NCI-H146 treated with DMSO at 0.1 percent for 48 hours (cell line): ENCODE data around the gene FOXP3.
"Not testable (repeated sequence)": the region's sequence is repeated elsewhere in the genome, so short reads cannot be mapped to it uniquely, and the experiment has no call there.

Experiments
- DNase-seq: peaks from one replicate; lab custom pipeline; 2025; ENCODE audit not compliant: unreplicated experiment; lab: John Stamatoyannopoulos, UW

The FOXP3 gene

GRCh38 chrX:49264460-49264859 is at the start of gene FOXP3:
TSS of gene FOXP3 (minus strand) at chrX:49264710. CDS start at chrX:49258505, 6,205 bp downstream.
- DNase-seq = no peak

DNA sequence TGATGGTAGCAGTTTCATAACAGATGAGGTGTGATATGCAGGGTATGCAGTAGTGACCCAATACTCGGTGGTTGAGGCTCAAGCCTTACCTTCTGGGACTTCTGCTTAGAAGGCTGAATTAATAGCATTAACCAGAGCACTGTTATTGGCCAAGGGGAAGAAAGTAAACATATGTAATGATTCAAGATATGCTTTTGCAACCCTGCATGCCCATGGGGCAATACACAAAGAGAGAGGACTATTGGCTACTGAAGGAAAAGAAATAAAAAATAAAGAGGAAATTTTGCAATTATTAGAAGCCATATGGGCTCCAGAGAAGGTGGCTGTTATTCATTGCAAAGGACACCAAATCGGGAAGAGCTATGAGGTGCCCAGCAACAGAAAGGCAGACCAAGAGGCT is 47.7 kb upstream of the FOXP3 start:
- DNase-seq = no peak

- no peak for DNase-seq
Observed at GRCh38 chrX:49310371-49310770, 45.9 kb upstream of the FOXP3 start.

DNA sequence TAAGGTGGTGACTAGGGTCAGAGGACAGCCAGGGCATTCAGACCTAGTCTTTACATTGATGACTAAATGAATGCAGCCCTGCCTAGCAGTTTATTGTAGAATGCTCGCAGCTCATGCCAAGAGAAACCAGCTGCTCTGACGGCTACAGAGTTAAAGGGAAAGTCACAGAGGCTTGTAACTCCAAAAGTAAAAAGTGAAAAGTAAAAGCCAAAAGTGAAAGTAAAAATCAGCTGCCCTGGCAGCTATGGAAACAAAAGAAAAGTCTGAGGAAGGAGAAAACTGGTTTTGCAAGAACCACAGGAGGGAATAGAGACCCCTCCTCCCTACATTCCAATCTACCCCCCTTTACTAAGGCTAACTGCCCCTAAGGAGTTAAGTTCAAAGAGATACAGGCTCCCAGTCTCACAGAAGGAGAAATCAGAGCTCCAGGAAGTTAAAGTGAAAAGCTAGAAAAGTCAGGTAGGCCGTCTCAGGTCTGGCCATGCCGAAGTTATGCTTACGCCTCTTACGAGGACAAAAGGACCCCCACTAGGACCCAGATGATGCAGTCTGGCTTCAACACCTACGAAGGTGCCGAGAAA is 45.0 kb upstream of the FOXP3 start:
- DNase-seq = no peak

DNA sequence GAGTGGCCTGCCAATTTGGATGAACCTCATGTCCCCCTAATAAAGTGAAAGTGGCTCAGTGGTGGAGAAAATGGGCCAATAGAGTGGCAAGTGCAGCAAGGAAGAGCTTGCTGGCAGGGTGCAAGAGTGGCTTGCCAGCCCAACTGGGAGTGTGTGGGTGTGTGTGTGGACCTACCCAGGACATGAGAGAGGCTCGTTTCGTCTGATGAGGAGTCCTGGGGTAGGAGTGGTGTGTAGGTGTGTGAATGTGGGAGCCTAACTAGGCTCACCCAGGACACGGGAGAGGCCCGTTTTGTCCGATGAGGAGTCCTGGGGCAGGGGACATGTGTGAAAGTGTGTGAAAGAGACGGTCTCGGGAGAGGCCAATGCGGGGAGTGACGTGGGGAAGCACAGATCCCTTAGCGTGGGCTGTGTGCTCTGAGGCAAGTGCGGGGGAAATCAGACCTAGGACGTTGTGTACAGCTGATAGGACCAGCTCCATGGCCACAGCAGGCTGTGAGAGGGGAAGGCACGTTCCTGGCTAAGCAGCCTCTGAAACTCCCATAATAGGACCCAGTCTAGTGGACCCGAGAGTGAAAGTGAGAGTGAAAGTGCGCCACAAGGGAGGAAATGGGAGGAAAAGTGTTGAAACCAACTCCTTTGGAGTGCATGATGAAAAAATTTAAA is 44.2 kb upstream of the FOXP3 start:
- no peak for DNase-seq

- DNase-seq = not testable (repeated sequence)
Observed at GRCh38 chrX:49307775-49308174, 43.3 kb upstream of the FOXP3 start.

DNA sequence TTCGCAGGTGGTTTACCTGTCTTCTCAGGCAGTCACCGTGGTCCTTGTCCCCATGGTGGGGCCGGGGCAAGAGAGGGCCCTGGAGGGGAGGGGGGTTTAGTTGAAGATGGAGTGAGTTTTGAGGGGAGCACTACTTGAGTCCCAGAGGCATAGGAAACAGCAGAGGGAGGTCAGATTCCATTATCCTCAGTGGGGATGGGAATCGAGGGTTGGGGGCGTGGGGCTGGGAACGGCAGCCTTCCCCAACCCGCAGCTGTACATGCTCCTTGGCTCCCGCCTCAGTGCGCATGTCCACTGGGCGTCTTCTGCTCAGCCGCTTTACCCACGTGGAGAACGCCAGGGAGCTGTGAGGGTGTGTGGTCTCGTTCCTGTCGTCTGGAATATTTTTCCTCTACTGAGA is 38.8 kb upstream of the FOXP3 start, which contains the start of gene GAGE10:
Gene GAGE10 (plus strand): TSS at position 301 of the 400 bp plus-strand sequence. CDS start 1,214 bp downstream, outside the sequence.
- no peak for DNase-seq

- no peak for DNase-seq
Observed at GRCh38 chrX:49300703-49301102, 36.2 kb upstream of the FOXP3 start.

- DNase-seq = not testable (repeated sequence)
Observed at GRCh38 chrX:49299293-49299692, 34.8 kb upstream of the FOXP3 start.

DNA sequence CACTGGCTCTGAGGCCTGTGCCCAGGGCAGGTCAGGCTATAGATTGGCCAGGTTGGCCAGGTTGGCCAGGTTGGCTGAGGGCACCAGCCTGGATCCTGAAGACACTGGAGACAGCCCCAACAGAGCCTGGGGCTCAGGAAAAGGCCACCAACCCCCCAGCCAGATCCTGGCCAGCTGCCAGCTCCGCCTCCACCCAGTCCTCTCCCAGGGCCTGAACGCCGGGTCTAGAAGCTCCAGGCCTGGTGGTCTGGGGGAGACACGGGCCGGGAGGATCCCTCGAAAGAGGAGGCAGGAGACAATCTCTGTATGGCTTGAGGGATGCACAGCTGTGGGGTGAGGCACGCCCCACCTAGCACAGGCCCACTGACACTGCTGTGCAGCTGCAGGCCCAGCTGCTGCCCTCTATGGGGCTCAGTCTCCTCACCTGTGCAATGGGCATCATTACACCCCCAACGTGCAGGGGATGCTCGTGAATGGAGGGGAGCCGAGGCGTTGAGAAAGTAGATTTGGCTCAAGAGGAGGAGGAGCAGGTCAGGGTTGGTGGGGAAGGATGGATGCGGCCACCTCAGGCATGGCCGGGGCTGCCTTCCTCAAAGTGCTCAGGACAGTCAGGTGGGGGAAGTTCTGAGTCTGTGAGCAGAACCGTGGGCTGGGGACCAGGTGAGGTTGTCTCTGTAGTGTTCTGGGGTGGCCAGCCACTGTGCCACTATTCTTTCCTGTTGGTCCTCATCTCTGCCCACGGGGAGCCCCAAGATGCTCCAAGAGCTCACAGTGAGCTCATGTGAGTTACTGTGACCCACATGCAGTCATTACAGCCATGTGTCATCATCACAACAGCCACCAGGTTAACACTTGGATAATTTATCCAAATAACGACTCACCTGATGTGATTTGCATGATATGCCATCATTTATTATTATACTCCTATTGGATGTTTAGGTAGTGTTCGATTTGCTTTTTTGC is 28.2 kb upstream of the FOXP3 start:
- DNase-seq = no peak

DNA sequence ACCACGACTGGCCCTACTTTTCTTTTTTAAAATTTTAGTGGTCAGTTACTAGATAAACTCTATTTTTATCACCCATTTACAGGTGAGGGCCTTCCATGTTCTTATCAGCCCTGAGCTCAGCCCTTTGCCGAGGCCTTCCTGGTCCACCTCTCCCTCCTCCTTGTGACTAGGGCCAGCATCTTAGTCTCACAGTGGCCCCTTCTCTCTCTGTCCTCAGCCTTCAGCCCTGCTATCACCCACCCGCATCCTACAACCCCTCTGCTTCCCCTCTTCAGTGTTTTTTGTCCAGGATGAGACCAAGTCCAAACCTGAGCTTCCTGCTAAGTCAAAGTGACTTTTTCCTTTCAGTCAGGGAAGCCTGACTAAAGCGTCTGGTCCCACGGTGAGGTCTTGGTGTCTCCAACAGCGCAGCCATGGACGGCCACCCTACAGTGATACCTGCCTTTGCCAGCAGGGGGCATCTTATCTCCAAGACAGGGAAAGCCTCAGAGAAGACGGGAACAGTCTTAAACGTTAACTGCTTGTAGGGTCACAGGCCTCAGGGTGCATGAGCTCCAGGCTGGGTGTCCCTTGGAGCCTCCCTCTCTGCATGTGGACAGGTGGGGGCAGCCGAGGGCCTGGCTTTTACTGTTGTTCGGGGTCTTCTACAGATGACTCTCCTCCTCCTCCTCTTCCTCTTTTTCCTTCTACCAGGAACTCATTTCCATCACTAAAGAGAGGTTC is 27.3 kb upstream of the FOXP3 start:
- no peak for DNase-seq

- DNase-seq = no peak
Observed at GRCh38 chrX:49290215-49290614, 25.7 kb upstream of the FOXP3 start.

GRCh38 chrX:49287665-49288064 is 23.2 kb upstream of the FOXP3 start:
- no peak for DNase-seq

DNA sequence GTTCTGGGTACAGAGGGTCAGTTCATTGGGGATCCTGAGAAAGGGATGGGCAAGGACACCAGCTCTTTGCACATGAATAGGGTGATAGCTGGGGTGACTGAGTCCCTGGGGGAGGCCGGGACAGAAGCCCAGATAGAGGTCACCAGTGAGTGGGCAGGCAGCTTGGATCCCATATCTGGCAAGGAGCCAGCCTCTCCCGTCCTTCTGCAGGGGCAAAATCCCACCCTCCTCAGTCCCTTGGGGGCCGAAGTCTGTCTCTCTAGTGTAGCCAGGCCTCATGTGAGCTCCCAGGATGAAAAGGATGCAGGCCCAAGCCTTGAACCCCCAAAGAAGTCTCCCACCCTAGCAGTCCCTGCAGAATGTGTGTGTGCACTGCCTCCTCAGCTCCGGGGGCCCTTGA is 22.1 kb upstream of the FOXP3 start:
- DNase-seq = no peak

GRCh38 chrX:49286136-49286535 is 21.6 kb upstream of the FOXP3 start:
- no peak for DNase-seq

GRCh38 chrX:49284212-49284611 is 19.7 kb upstream of the FOXP3 start:
- DNase-seq = no peak

DNA sequence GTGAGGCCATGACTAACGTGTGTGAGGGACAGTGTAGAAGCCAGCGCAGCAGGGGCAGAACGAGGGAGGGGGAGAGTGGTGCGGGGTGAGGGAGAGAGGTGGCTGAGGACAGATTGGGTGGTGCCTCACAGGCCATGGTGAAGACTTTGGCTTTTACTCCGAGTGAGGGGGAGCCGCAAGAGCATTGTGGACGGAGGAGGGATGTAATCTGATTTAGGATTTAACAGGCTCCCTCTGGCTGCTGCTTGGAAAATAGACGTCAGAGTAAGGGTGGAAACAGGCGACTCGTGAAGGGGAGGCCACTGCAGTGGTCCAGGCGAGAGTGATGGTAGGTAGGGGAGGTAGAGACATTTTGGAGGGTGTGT is 18.1 kb upstream of the FOXP3 start:
- DNase-seq = no peak

DNA sequence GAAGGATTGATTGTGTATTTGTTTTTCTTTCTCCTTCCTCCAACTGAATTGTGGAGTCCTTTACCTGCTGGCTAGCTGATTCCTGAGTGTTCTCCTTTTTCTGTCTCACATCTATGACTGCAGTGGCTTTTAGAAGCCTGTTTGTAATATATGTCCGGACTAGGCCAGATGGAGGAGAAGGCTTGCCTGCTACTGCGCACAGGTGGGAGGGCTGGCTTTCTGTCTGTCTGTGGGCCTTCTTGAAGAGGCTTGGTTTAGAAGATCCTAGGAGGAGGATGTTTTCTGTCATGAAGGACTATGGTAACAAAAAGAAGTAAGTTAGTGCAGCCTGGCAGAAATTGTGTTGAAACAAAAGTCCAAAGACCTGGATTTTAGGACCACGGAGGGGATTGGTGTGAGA is 13.6 kb upstream of the FOXP3 start:
- DNase-seq = no peak

DNA sequence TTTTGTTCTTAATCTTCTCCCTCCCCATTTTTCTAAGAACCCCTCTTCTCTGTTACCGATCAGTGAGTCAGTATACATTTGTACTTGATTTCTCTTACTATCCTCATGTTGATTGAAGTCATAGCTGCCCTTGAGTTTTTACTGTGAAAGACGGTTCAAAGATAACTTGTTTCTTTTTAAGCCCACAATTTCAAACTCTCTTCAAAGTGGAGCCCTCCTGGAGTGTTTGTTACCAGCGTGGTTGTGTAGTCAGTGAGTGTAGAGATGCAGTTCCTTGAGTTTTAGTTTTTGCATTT is 13.0 kb upstream of the FOXP3 start:
- no peak for DNase-seq

DNA sequence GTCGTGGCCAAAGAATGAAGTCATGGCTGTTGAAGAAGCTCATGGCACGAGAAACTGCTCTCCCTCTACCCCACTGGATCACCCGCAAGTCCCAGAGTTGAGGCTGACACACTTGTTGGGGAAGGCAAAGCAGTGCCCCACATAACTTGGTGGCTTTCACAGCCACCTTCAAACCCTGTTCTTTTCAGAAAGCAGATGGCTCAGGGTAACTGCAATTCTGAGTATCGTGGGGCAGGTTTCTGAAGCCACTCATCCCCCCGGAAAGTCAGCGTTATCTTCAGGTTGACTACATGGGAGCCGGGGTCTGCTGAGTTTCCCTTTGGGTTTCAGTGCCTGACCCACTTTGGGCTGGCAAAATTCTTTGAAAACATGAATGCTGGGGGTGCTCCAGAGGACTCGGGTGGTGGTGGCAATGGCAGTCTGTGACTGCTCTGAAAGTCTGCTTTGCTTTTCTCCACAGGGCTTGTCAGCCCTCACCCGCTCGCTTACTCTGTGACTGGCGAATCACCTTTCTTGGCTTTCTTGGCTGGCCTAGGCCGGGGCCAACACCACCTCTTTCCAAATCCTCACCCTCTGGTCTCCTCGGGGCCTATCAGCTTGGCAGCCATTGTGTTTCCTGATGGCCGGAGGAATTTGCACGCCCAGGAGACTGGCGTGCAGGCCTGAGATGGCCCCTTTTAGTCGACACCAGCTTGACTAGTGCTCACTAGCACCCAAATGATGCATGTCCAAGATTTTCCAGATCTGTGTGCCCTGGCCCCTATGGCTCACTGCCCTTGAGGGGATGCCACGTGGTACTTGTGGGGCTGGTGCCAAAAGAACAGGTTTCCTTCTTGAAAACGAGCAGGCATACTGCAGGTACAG is 12.4 kb upstream of the FOXP3 start:
- no peak for DNase-seq
